Activated CD4-positive, alpha-beta T cell treated with anti-CD3 and anti-CD28 coated beads, Interleukin-2, amount 10 ng/mL, durations not matched to agents 24 days and 14 days (primary cell): ENCODE measurements around the gene KRTAP19-2. TPM values are rescaled to one million over a fixed set of nuclear protein-coding genes. Genes with fewer than 3 reads are reported as not detected.
A peak's percentile ranks its signal among the peaks of the same experiment; 100 is the strongest.
"Not testable (repeated sequence)": the region's sequence is repeated elsewhere in the genome, so short reads cannot be mapped to it uniquely, and the experiment has no call there.

Source experiments
- DNase-seq: peaks from one replicate; pipeline ENCODE4 v3.0.0; 2022
- H3K27ac Mint-ChIP-seq: one replicate; pipeline ENCODE4 v1.8.0; 2022; ENCODE audit warnings: mild to moderate bottlenecking, mixed read lengths
- H3K27me3 Mint-ChIP-seq: one replicate; pipeline ENCODE4 v1.8.0; 2022; ENCODE audit warnings: mixed read lengths
- H3K36me3 Mint-ChIP-seq: one replicate; pipeline ENCODE4 v1.8.0; 2022; ENCODE audit warnings: low read depth, mild to moderate bottlenecking, mixed read lengths
- H3K4me1 Mint-ChIP-seq: one replicate; pipeline ENCODE4 v1.8.0; 2021; ENCODE audit warnings: mixed read lengths
- H3K4me3 Mint-ChIP-seq: one replicate; pipeline ENCODE4 v1.8.0; 2022; ENCODE audit warnings: mild to moderate bottlenecking, moderate library complexity, mixed read lengths
- H3K9me3 Mint-ChIP-seq: one replicate; pipeline ENCODE4 v1.8.0; 2021; ENCODE audit warnings: mixed read lengths
- intact Hi-C: fragments of 100-400 bp; cut with micrococcal nuclease; formaldehyde crosslinking; loops from one replicate; pipeline ENCODE4 v1.15.1; 2023
- total RNA-seq: library from RNA; stranded (reverse); gene quantifications from 2 replicates; pipeline ENCODE4 v1.2.3, GENCODE V29; 2022

The KRTAP19-2 gene
- not detected in 2 replicates for total RNA-seq

GRCh38 chr21:30487336-30487735, at the start of gene KRTAP19-2:
TSS of gene KRTAP19-2 (minus strand) at chr21:30487436. CDS start at chr21:30487348, 88 bp downstream.
- Mint-ChIP-seq H3K27me3 (no peaks in the 10 kb centered on the region), H3K9me3 (peaks cover 15% of the 10 kb centered on the region), H3K4me1 (no peaks in the 10 kb centered on the region), H3K27ac (no peak within 1 kb of the TSS), H3K4me3 (no peak within 1 kb of the TSS), H3K36me3 (no peaks in the 10 kb centered on the region)
- intact Hi-C loops = no loop called here
- DNase-seq = no peak

- DNase-seq = no peak
- intact Hi-C loops = no loop called here
- Mint-ChIP-seq H3K4me1 (no peaks in the 10 kb centered on the region), H3K9me3 (no peaks in the 10 kb centered on the region), H3K36me3 (no peaks in the 10 kb centered on the region), H3K27me3 (no peaks in the 10 kb centered on the region), H3K4me3 (no peak overlapping the region), H3K27ac (no peak overlapping the region)
Observed at GRCh38 chr21:30518876-30519275, 31.6 kb upstream of the KRTAP19-2 start.

- H3K36me3 Mint-ChIP-seq = no peaks in the 10 kb centered on the region
- H3K27me3 Mint-ChIP-seq = no peaks in the 10 kb centered on the region
- no peak for DNase-seq
- no peak overlapping the region for H3K4me3 Mint-ChIP-seq
- H3K4me1 Mint-ChIP-seq = no peaks in the 10 kb centered on the region
- no peak overlapping the region for H3K27ac Mint-ChIP-seq
- intact Hi-C loops = no loop called here
- no peaks in the 10 kb centered on the region for H3K9me3 Mint-ChIP-seq
Observed at GRCh38 chr21:30515681-30516080, 28.4 kb upstream of the KRTAP19-2 start.

GRCh38 chr21:30505621-30506205, 18.5 kb upstream of the KRTAP19-2 start:
- H3K4me3 Mint-ChIP-seq, H3K4me1 Mint-ChIP-seq, H3K9me3 Mint-ChIP-seq, H3K36me3 Mint-ChIP-seq, H3K27me3 Mint-ChIP-seq, H3K27ac Mint-ChIP-seq: not testable (repeated sequence)
- peak; percentile 58 for DNase-seq
- intact Hi-C loops = loop anchor here (1.0 to 5.0 kb wide), 2 partner anchors 228 to 582 kb away; no protein-coding TSS in a partner anchor

GRCh38 chr21:30502041-30502440, 14.8 kb upstream of the KRTAP19-2 start, which contains the start of gene KRTAP19-5:
TSS of gene KRTAP19-5 (minus strand) at chr21:30502141. CDS start at chr21:30502090, 51 bp downstream.
- H3K27me3 Mint-ChIP-seq = no peaks in the 10 kb centered on the region
- no peaks in the 10 kb centered on the region for H3K9me3 Mint-ChIP-seq
- H3K4me3 Mint-ChIP-seq = no peak within 1 kb of the TSS
- no peak within 1 kb of the TSS for H3K27ac Mint-ChIP-seq
- no peaks in the 10 kb centered on the region for H3K36me3 Mint-ChIP-seq
- DNase-seq = no peak
- H3K4me1 Mint-ChIP-seq = no peaks in the 10 kb centered on the region
- intact Hi-C loops = no loop called here

- H3K36me3 Mint-ChIP-seq = no peaks in the 10 kb centered on the region
- H3K27ac Mint-ChIP-seq = no peak within 1 kb of the TSS
- no peaks in the 10 kb centered on the region for H3K4me1 Mint-ChIP-seq
Observed at GRCh38 chr21:30497065-30497464, 9.8 kb upstream of the KRTAP19-2 start, which contains the start of gene KRTAP19-4. TSS of gene KRTAP19-4 (minus strand) at chr21:30497165. CDS start at chr21:30497110, 55 bp downstream.

GRCh38 chr21:30491963-30492428, 4.8 kb upstream of the KRTAP19-2 start, which contains the start of gene KRTAP19-3:
TSS of gene KRTAP19-3 (minus strand) at chr21:30492013. CDS start at chr21:30491957, 56 bp downstream.
- peaks cover 6% of the 10 kb centered on the region for H3K9me3 Mint-ChIP-seq

More at GRCh38 chr21:30497065-30497464, 9.8 kb upstream of the KRTAP19-2 start, which contains the start of gene KRTAP19-4:
- no peak for DNase-seq
- no peak within 1 kb of the TSS for H3K4me3 Mint-ChIP-seq
- H3K27me3 Mint-ChIP-seq = no peaks in the 10 kb centered on the region
- intact Hi-C loops = no loop called here
- no peaks in the 10 kb centered on the region for H3K9me3 Mint-ChIP-seq

GRCh38 chr21:30486180-30486579, 1.1 kb downstream of the KRTAP19-2 start:
- H3K4me1 Mint-ChIP-seq = no peaks in the 10 kb centered on the region
- no peak for DNase-seq
- H3K27ac Mint-ChIP-seq = no peak overlapping the region
- H3K9me3 Mint-ChIP-seq = peaks cover 15% of the 10 kb centered on the region
- intact Hi-C loops = no loop called here
- no peak overlapping the region for H3K4me3 Mint-ChIP-seq
- H3K36me3 Mint-ChIP-seq = no peaks in the 10 kb centered on the region
- no peaks in the 10 kb centered on the region for H3K27me3 Mint-ChIP-seq

More at GRCh38 chr21:30491963-30492428, 4.8 kb upstream of the KRTAP19-2 start, which contains the start of gene KRTAP19-3:
- Mint-ChIP-seq H3K27me3 (no peaks in the 10 kb centered on the region), H3K4me3 (no peak within 1 kb of the TSS), H3K4me1 (no peaks in the 10 kb centered on the region), H3K27ac (no peak within 1 kb of the TSS), H3K36me3 (no peaks in the 10 kb centered on the region)
- DNase-seq = no peak
- intact Hi-C loops = no loop called here

- intact Hi-C loops = no loop called here
- peaks cover 10% of the 10 kb centered on the region for H3K9me3 Mint-ChIP-seq
- H3K4me1 Mint-ChIP-seq = no peaks in the 10 kb centered on the region
- no peak overlapping the region for H3K4me3 Mint-ChIP-seq
- H3K36me3 Mint-ChIP-seq = no peaks in the 10 kb centered on the region
- DNase-seq = no peak
- H3K27ac Mint-ChIP-seq = no peak overlapping the region
- H3K27me3 Mint-ChIP-seq = no peaks in the 10 kb centered on the region
Observed at GRCh38 chr21:30482130-30482529, 5.1 kb downstream of the KRTAP19-2 start.

- no peaks in the 10 kb centered on the region for H3K36me3 Mint-ChIP-seq
- no peaks in the 10 kb centered on the region for H3K27me3 Mint-ChIP-seq
- no peak within 1 kb of the TSS for H3K4me3 Mint-ChIP-seq
- H3K27ac Mint-ChIP-seq = no peak within 1 kb of the TSS
- no peak for DNase-seq
- intact Hi-C loops = no loop called here
- no peaks in the 10 kb centered on the region for H3K4me1 Mint-ChIP-seq
- peaks cover under 1% of the 10 kb centered on the region for H3K9me3 Mint-ChIP-seq
Observed at GRCh38 chr21:30480145-30480544, 7.1 kb downstream of the KRTAP19-2 start, which contains the start of gene KRTAP19-1. TSS of gene KRTAP19-1 (minus strand) at chr21:30480367. CDS start at chr21:30480317, 50 bp downstream.

- no peaks in the 10 kb centered on the region for H3K9me3 Mint-ChIP-seq
- intact Hi-C loops = no loop called here
- no peak for DNase-seq
- no peaks in the 10 kb centered on the region for H3K4me1 Mint-ChIP-seq
- H3K4me3 Mint-ChIP-seq = no peak overlapping the region
- no peak overlapping the region for H3K27ac Mint-ChIP-seq
- H3K36me3 Mint-ChIP-seq = no peaks in the 10 kb centered on the region
- H3K27me3 Mint-ChIP-seq = no peaks in the 10 kb centered on the region
Observed at GRCh38 chr21:30479259-30479658, 8.0 kb downstream of the KRTAP19-2 start.

GRCh38 chr21:30478004-30478403, 9.2 kb downstream of the KRTAP19-2 start:
- H3K9me3 Mint-ChIP-seq = no peaks in the 10 kb centered on the region
- intact Hi-C loops = no loop called here
- no peak overlapping the region for H3K27ac Mint-ChIP-seq
- no peaks in the 10 kb centered on the region for H3K36me3 Mint-ChIP-seq
- no peaks in the 10 kb centered on the region for H3K4me1 Mint-ChIP-seq
- DNase-seq = no peak
- H3K27me3 Mint-ChIP-seq = no peaks in the 10 kb centered on the region
- H3K4me3 Mint-ChIP-seq = no peak overlapping the region

- H3K36me3 Mint-ChIP-seq = no peaks in the 10 kb centered on the region
- no peak overlapping the region for H3K27ac Mint-ChIP-seq
- no peak for DNase-seq
- H3K4me3 Mint-ChIP-seq = no peak overlapping the region
- intact Hi-C loops = no loop called here
- H3K27me3 Mint-ChIP-seq = no peaks in the 10 kb centered on the region
- H3K9me3 Mint-ChIP-seq = no peaks in the 10 kb centered on the region
- no peaks in the 10 kb centered on the region for H3K4me1 Mint-ChIP-seq
Observed at GRCh38 chr21:30468900-30469714, 18.1 kb downstream of the KRTAP19-2 start.

- H3K9me3 Mint-ChIP-seq = no peaks in the 10 kb centered on the region
- no peaks in the 10 kb centered on the region for H3K27me3 Mint-ChIP-seq
- H3K36me3 Mint-ChIP-seq = no peaks in the 10 kb centered on the region
- intact Hi-C loops = no loop called here
- H3K4me3 Mint-ChIP-seq = no peak overlapping the region
- no peak for DNase-seq
- no peak overlapping the region for H3K27ac Mint-ChIP-seq
- H3K4me1 Mint-ChIP-seq = no peaks in the 10 kb centered on the region
Observed at GRCh38 chr21:30463713-30464112, 23.5 kb downstream of the KRTAP19-2 start.
